Renal pelvis (tissue), 4 donors: Measurements from ENCODE around the gene NOTCH3. TPM values are rescaled to one million over a fixed set of nuclear protein-coding genes. Genes with fewer than 3 reads are reported as not detected.
A peak's percentile ranks its signal among the peaks of the same experiment; 100 is the strongest.

Experiments
- DNase-seq: peaks from one replicate; pipeline ENCODE4 v3.0.0-alpha.2; 2013
- polyA plus RNA-seq, 3 donors: library from polyadenylated mRNA; unstranded; fragments of 120-200 nt; gene quantifications; one replicate each; pipeline ENCODE4 v1.2.1, GENCODE V29; 2013; ENCODE audit not compliant: insufficient read length in 3 of 3

The NOTCH3 gene
- polyA plus RNA-seq, 3 donors = 106 to 137 (median 135) TPM

- no peak for DNase-seq
Observed at GRCh38 chr19:15173746-15174404, 26.9 kb downstream of the NOTCH3 start.

DNA sequence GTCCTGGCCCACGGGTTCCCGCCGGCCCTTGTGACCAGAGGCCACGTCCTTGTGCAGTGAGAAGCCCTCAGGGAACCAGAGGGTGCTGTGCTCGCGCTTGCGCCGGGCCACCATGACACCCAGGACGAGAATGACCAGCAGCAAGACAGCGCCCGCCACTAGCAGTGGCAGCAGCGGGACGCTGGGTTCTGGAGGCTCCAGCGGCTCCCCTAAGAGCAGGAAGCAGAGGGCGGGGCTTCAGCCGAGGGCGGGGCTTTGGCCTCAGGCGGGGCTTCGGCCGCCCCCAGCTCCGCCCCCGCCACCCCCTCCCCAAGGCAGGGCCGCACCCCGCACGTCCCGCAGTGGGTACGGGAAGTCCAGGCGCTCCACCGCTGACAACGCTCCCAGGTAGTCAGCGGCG is 30.4 kb downstream of the NOTCH3 start:
- no peak for DNase-seq

GRCh38 chr19:15169541-15170285 is 31.1 kb downstream of the NOTCH3 start:
- DNase-seq = no peak

DNA sequence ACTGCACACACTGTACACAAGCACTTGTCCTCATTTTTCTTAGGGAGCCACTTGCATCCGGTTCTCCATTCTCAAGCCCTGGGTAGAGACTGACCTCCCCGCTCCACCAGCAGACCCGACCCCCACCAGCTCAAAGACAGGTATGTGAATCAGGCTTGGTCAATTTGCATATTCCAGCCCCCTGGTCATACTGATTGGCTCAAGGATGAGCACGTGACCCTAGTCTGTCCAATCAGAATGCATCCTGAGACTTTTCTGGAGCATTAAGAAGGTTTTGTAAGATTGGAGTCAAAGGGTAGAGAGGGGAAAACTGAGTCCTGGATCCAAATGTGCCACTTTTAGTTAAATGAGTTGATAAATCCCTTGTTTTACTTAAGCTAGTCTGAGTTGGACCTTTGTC is 34.1 kb downstream of the NOTCH3 start:
- no peak for DNase-seq

DNA sequence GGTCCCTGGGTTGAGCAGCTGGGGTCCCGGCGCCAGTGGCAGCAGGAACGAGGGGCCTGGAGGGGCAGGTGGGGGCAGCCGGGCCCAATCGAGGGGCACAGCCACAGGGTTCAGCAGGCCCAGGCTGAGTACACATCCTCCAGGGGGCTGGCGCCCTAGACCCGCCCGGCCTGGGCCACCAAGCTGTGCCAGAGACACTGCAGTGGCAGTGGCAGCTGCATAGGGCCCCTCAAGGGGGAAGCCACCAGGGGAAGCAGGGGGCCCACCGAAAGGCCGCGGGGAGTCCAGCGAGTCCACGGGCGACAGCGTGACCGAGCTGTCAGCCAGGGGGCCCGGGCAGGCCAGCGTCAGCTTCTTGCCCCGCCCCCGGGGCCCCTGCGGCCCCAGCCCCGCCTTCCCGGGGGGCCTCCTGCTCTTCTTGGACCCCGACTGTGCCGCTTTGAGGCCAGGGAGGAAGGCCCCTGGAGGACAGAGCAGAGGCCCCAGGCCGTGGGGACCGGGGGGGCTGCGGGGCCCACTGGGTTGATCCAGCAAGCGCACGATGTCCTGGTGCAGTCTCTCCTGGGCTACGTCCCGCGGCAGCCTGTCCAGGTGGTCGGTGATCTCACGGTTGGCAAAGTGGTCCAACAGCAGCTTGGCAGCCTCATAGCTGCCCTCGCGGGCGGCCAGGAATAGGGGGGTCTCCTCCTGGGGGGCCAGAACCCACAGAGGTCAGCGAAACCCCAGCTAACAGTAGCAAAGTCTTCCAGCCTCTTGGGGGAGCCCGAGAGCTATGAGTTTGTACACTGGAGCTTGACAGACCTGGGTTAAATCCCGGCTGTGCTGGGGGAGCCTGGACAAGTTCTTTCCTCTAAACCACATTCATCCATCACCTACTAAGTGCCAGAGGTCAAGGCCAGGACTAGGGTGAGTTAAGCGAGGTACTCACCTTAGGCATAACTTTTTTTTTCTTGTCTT is 39.5 kb downstream of the NOTCH3 start:
- no peak for DNase-seq

GRCh38 chr19:15159251-15159650 is 41.5 kb downstream of the NOTCH3 start:
- DNase-seq = peak; percentile 15

DNA sequence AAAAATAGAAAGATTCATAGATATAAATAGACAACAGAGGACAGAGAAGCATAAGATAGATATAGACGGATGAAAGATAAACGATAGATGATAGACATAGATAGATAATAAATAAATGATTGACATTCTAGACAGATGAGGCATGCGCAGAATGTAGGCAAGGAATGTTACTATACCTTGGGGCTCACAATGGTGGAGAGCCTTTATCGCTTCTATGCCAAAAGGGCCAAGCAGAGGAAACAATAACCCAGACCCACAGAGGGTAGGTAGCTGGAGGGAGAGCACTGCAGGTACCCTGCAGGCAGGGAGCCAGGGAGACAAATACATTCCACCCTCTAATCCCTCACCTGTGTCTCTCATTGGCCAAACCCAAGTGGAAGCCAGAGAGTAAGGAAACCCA is 44.4 kb downstream of the NOTCH3 start:
- no peak for DNase-seq

- no peak for DNase-seq
Observed at GRCh38 chr19:15155296-15155695, 45.5 kb downstream of the NOTCH3 start.

DNA sequence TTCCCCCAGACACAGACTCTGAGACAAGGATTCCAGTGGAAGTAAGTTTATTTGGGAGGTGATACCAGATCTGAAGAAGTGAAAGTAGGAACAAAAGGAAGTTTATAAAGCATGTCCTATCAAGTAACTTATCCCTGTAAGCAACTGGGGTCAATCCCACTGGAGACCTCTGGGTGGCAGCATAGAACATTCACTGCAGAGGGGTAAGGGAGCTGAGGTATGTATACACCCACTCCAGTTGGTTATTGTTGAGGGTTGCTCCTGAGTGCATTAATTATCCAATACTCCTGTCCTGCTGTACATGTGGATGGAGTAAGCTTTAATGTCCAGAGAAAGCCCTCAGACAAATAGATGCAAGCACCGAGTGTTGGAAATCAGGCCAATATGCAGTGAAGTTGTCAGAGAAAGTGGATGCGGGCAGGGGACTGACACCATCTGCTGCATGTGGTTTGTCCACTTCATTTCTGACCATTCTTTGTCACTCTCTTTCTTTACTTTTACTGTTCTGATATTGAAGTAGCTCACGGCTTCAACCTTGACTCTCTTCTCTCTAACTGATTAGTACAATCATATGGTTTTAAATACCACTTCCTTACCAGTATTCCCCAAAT is 46.7 kb downstream of the NOTCH3 start:
- DNase-seq = peak; percentile 12

- DNase-seq = no peak
Observed at GRCh38 chr19:15149737-15150136, 51.1 kb downstream of the NOTCH3 start.

DNA sequence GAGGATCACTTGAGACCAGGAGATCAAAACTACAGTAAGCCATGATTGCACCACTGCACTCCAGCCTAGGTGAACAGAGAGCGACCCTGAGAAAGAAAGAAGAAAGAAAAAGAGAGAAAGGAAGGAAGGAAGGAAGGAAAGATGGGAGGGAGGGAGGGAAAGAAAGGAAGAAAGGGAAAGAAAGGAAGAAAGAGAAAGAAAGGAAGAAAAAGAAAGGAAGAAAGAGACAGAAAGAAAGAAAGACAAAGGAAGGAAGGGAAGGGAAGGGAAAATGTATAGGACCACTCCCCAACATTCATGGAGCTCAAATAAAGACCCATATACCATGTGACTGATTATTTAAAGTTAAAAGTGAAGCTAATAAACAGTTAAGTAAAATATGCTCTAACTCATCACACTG is 53.7 kb downstream of the NOTCH3 start:
- DNase-seq = no peak

DNA sequence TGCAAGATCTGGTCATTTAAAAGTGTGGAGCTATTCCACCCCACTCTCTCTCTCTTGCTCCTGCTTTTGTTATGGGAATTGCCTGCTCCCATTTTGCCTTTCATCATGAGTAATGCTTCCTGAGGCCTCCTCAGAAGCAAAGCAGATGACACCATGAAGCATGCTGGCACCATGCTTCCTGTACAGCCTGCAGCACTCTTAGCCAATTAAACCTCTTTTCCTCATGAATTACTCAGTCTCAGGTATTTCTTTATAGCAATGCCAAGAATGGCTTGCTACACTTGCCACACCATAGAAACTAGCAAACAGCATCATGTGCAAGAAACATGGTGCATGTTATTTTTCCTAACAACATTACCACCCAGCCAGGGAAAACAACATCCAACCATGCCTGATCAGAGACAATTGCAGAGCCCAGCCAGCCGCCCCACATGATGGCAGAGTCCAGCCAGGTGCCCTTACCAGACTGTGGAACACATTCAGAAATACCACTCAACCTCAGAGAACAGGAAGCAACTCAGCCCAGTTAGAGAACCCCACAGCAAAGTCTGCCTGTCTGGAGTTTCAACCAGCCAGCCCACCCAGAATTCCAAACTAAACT is 56.6 kb downstream of the NOTCH3 start:
- no peak for DNase-seq

DNA sequence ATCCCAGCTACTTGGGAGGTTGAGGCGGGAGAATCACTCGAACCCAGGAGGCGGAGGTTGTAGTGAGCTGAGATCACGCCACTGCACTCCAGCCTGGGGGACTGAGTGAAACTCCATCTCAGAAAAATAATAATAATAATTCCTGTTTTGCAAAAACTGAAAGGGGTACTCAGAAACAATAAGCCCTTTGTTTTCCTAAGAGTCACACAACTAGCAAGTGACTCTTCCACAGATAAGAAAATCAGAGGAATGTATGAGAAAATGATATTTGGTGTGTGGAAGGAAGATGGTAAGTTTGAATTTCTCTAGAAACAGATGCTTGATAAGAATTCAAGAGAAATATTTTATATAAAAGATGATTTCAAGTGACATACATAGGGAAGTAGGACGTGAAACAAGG is 58.5 kb downstream of the NOTCH3 start:
- no peak for DNase-seq

GRCh38 chr19:15141143-15141542 is 59.7 kb downstream of the NOTCH3 start:
- DNase-seq = no peak

DNA sequence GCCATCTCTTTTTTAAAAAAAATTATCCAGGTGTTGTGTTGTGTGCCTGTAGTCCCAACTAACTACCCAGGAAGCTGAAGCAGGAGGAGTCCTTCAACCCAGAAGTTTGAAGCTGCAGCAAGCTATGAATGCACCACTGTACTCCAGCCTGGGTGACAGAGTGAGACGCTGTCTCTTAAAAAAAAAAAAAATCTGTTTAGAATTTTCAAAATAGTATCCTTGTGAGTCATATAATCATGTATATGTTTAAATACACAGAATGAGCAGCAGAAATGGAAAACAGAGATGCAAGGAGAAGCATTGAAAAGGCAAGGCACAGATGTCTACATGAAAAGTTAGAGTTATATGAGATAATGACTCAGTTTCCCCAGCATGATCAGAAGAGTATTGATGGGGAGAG is 62.4 kb downstream of the NOTCH3 start:
- DNase-seq = no peak

DNA sequence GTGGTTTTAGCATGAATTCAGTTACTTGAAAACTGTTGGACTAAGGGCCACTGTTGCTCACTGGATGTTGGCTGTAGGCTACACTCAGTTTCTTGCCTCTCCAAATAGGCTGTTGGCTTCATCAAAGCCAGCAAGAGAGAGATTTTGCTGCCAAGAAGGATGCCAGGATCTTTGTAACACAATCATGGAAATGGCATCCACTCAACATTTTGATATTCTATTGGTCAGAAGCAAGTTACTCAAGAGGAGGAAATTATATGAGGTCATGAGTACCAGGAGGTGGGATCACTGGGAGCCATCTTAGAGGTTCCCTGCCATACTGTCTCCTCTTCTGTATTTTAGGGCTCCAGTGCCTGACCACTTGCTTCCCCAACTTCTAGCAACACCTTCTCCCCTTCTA is 63.0 kb downstream of the NOTCH3 start:
- DNase-seq = no peak

- no peak for DNase-seq
Observed at GRCh38 chr19:15136234-15136954, 64.4 kb downstream of the NOTCH3 start.

- DNase-seq = no peak
Observed at GRCh38 chr19:15129856-15130585, 70.8 kb downstream of the NOTCH3 start.

DNA sequence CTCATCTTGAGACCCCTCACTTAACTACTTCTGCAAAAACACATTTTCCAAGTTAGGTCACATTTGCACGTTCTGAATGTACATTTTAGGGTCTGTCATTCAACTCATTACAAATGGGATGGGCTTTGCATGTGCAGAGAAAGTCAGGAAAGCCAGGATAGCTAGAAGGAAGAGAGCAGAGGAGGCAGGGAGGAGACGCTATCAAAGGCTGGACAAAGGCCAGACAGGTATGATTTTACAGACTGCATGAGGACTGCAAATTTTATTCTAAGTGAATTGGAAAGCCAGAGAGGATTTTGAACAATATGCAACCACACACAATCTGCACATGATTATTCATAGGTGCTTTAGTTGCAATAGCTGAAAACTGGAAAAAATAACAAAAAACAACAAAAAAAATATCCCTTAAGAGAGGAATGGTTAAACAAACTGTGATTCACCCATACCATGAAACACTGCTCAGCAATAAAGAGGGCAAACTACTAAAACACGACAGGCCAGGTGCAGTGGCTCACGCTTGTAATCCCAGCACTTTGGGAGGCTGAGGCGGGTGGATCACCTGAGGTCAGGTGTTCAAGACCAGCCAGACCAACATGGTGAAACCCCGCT is 72.5 kb downstream of the NOTCH3 start:
- DNase-seq = no peak
